Brain microvascular endothelial cell (primary cell): ENCODE results near the gene MAST2.
"Not testable (repeated sequence)": the region's sequence is repeated elsewhere in the genome, so short reads cannot be mapped to it uniquely, and the experiment has no call there.

Source experiments
- DNase-seq: peaks from one replicate; pipeline ENCODE4 v3.0.0-alpha.2; 2020
- H3K27ac ChIP-seq: fragments of 250-450 bp; sonication (Bioruptor Pico); 2 replicates; pipeline ENCODE4 v1.5.1; 2020; ENCODE audit warnings: mild to moderate bottlenecking, moderate library complexity
- H3K27me3 ChIP-seq: fragments of 250-450 bp; sonication (Bioruptor Pico); replicated peaks from 2 replicates; pipeline ENCODE4 v1.5.1; 2020; ENCODE audit warnings: mild to moderate bottlenecking
- H3K36me3 ChIP-seq: fragments of 250-450 bp; sonication (Bioruptor Pico); replicated peaks from 2 replicates; pipeline ENCODE4 v1.5.1; 2020; ENCODE audit warnings: mild to moderate bottlenecking
- H3K4me3 ChIP-seq: 2 replicates; pipeline ENCODE4 v1.5.1; 2011; ENCODE audit warnings: low read depth, mild to moderate bottlenecking, control low read depth, low read length, moderate library complexity
- in situ Hi-C: cut with HindIII; loops from 2 replicates; pipeline ENCODE4 v1.10.0; 2017; ENCODE audit warnings: low sequenced_read_pairs, low pct_ligation_motif_present
- TF ChIP-seq, protein P1 (sequence below): IDR thresholded peaks from 2 replicates; pipeline ENCODE4 v1.5.1; 2011; ENCODE audit warnings: low read depth, mild to moderate bottlenecking, moderate library complexity, low read length, control low read depth, inconsistent platforms; ENCODE audit errors: missing control alignments

MAST2 gene

DNA sequence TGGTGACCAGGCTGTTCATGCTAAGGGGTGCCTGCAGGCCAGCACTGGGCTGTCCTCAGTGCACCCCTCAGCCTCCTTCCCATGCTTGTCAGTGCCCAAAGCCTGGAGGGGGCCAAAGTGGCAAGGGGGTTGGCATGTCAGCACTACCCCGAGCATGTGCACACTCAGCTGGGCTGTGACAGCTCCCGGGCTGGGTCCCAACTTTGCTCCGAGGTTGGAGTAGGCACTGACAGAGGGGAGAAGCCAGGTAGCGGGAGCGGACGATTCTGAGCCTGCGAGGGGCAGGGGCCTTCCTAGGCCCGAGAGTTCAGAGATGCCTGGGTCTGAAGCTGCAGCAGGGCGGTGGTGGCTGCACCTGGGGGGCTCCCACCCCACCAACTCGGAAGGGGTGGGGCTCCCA, 119.0 kb downstream of the MAST2 start:
- no peaks in the 10 kb centered on the region for H3K36me3 ChIP-seq
- in situ Hi-C loops, result no loop called here
- no peak for DNase-seq
- no peak overlapping the region for H3K27ac ChIP-seq
- TF ChIP-seq, protein P1, sequence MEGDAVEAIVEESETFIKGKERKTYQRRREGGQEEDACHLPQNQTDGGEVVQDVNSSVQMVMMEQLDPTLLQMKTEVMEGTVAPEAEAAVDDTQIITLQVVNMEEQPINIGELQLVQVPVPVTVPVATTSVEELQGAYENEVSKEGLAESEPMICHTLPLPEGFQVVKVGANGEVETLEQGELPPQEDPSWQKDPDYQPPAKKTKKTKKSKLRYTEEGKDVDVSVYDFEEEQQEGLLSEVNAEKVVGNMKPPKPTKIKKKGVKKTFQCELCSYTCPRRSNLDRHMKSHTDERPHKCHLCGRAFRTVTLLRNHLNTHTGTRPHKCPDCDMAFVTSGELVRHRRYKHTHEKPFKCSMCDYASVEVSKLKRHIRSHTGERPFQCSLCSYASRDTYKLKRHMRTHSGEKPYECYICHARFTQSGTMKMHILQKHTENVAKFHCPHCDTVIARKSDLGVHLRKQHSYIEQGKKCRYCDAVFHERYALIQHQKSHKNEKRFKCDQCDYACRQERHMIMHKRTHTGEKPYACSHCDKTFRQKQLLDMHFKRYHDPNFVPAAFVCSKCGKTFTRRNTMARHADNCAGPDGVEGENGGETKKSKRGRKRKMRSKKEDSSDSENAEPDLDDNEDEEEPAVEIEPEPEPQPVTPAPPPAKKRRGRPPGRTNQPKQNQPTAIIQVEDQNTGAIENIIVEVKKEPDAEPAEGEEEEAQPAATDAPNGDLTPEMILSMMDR, result no peak
- H3K4me3 ChIP-seq, result no peak overlapping the region
- H3K27me3 ChIP-seq, result no peaks in the 10 kb centered on the region

DNA sequence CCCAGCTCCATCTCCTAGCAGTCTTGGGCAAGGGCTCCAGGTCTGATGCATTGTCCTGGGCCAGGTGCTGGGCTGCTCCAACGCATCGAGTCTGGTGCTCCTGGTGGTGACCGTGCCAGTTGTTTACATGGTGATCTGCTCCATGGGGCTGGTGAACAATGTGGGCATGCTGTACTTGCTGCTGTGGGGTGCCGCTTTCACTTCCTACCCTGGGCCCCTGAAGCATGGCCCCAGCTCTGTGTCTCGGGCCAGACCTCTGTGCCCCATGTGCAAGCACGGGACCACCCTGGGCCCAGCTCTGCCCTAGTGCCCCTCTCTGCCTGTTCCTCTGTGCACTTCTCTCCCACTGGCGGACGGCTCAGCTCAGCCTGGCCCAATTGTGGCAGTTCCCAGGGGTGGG, 119.4 kb downstream of the MAST2 start:
- no peaks in the 10 kb centered on the region for H3K27me3 ChIP-seq
- H3K27ac ChIP-seq, result no peak overlapping the region
- in situ Hi-C loops, result no loop called here
- no peak overlapping the region for H3K4me3 ChIP-seq
- H3K36me3 ChIP-seq, result no peaks in the 10 kb centered on the region
- TF ChIP-seq, protein P1, result no peak
- no peak for DNase-seq

DNA sequence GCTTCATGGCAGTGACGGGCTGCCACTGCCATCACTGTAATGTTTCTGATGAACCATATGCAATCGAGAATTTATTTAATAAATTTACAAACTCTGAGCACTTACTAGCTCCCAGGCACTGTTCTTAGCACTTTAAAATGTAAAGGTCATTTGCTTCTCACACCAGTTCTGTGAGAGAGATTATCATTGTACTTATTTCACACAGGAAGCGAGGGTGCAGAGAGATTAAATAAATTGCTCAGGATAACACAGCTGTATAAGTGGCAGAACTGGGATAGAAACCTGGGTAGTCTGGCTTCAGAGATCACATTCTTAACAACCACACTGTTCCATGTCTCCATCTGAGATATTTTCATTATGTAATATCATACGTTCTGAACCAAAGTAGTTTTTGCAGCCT, 119.9 kb downstream of the MAST2 start:
- no peak overlapping the region for H3K27ac ChIP-seq
- TF ChIP-seq, protein P1, result no peak
- H3K4me3 ChIP-seq, result no peak overlapping the region
- H3K27me3 ChIP-seq, result no peaks in the 10 kb centered on the region
- no peaks in the 10 kb centered on the region for H3K36me3 ChIP-seq
- DNase-seq, result no peak
- in situ Hi-C loops, result no loop called here

DNA sequence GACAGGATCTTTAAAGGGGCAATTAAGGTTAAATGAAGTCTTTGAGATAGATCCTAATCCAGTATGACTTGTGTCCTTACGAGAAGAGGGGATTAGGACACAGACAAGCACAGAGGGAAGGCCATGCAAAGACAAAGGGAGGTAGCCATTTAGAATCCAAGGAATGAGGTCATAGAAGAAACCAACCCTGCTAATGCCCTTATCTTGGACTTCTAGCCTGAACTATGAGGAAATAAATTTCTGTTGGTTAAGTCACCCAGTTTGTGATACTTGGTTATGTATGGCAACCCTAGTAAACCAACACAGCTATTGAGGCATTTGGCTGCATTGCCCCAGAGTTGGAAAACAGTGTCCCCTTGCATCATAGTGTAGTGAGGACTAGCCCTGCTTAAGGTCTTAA, 121.3 kb downstream of the MAST2 start:
- in situ Hi-C loops, result no loop called here
- Histone ChIP-seq H3K27me3 (no peaks in the 10 kb centered on the region), H3K27ac (peak overlapping the region; percentile 40), H3K4me3 (no peak overlapping the region), H3K36me3 (no peaks in the 10 kb centered on the region)
- peak; percentile 65 for DNase-seq
- TF ChIP-seq, protein P1, result no peak

- Histone ChIP-seq H3K27me3 (no peaks in the 10 kb centered on the region), H3K4me3 (no peak overlapping the region), H3K36me3 (no peaks in the 10 kb centered on the region), H3K27ac (no peak overlapping the region)
- in situ Hi-C loops, result no loop called here
- DNase-seq, result no peak
- TF ChIP-seq, protein P1, result no peak
Observed at GRCh38 chr1:45925728-45926287, 122.4 kb downstream of the MAST2 start.

DNA sequence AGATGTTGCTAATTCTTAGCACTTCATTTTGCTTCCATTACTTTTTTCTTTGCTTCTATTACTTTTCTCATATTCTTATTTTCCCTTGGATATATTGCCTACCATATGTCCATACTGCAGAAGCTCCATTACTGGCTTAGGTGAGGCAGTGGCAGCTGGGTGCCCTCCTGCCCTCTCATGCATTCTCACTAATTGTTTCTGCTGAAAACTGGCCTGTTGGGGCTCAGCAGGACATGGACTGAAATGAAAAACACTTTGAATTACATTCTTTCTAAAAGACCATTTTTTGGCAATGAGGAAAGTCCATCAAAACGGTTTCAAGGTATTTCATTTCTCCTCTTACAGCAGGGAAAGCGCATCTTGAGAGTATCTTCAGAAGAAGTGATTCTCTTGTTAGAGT, 122.9 kb downstream of the MAST2 start:
- in situ Hi-C loops, result no loop called here
- TF ChIP-seq, protein P1, result no peak

GRCh38 chr1:45927231-45927915, 124.0 kb downstream of the MAST2 start:
- H3K4me3 ChIP-seq, H3K27me3 ChIP-seq, in situ Hi-C loops, H3K36me3 ChIP-seq, DNase-seq, H3K27ac ChIP-seq: not testable (repeated sequence)

More for the DNA sequence above, 122.9 kb downstream of the MAST2 start:
- Histone ChIP-seq H3K4me3 (no peak overlapping the region), H3K27ac (no peak overlapping the region), H3K27me3 (no peaks in the 10 kb centered on the region), H3K36me3 (no peaks in the 10 kb centered on the region)
- DNase-seq, result no peak
